Parathyroid adenoma (tissue), 2 donors: ENCODE measurements around the gene SMCR8.

Experiments used
- H2AFZ ChIP-seq: fragments of 300-600 bp; sonication (generic); one replicate; pipeline ENCODE4 v1.7.0; 2017; ENCODE audit warnings: antibody characterized with exemption, mild to moderate bottlenecking
- H3K27ac ChIP-seq: fragments of 300-600 bp; sonication (generic); one replicate; pipeline ENCODE4 v1.7.0; 2017
- H3K27me3 ChIP-seq: fragments of 300-600 bp; sonication (generic); one replicate; pipeline ENCODE4 v1.7.0; 2017; ENCODE audit warnings: low read length; ENCODE audit not compliant: control insufficient read depth, insufficient read depth
- H3K36me3 ChIP-seq: fragments of 300-600 bp; sonication (generic); one replicate; pipeline ENCODE4 v1.7.0; 2017; ENCODE audit warnings: low read length; ENCODE audit not compliant: control insufficient read depth, insufficient read depth
- H3K4me1 ChIP-seq: fragments of 300-600 bp; sonication (generic); one replicate; pipeline ENCODE4 v1.7.0; 2017; ENCODE audit warnings: control low read depth
- H3K4me2 ChIP-seq: fragments of 300-600 bp; sonication (generic); one replicate; pipeline ENCODE4 v1.7.0; 2017; ENCODE audit warnings: low read length
- H3K4me3 ChIP-seq: fragments of 300-600 bp; sonication (generic); one replicate; pipeline ENCODE4 v1.7.0; 2017; ENCODE audit warnings: low read depth, low read length
- H3K79me2 ChIP-seq: fragments of 300-600 bp; sonication (generic); one replicate; pipeline ENCODE4 v1.7.0; 2017; ENCODE audit warnings: control low read depth
- H3K9ac ChIP-seq: fragments of 300-600 bp; sonication (generic); one replicate; pipeline ENCODE4 v1.7.0; 2017; ENCODE audit warnings: mild to moderate bottlenecking
- H3K9me3 ChIP-seq: fragments of 300-600 bp; sonication (generic); one replicate; pipeline ENCODE4 v1.7.0; 2017; ENCODE audit warnings: low read length; ENCODE audit not compliant: control insufficient read depth
- CTCF ChIP-seq: fragments of 300-600 bp; sonication (generic); IDR thresholded peaks from one replicate; pipeline ENCODE4 v1.7.0; 2017; ENCODE audit warnings: antibody characterized with exemption, mild to moderate bottlenecking
- donor health status: primary hyperparathyroidism.

SMCR8 gene

GRCh38 chr17:18270046-18270931 is 44.8 kb upstream of the SMCR8 start:
- Histone ChIP-seq H3K79me2 (no peaks in the 10 kb centered on the region), H3K27me3 (no peaks in the 10 kb centered on the region), H3K4me3 (no peak overlapping the region), H3K9me3 (no peaks in the 10 kb centered on the region), H3K9ac (no peak overlapping the region), H3K36me3 (no peaks in the 10 kb centered on the region), H3K4me2 (no peak overlapping the region), H3K4me1 (no peaks in the 10 kb centered on the region), H3K27ac (no peak overlapping the region), H2AFZ (no peak overlapping the region)
- no peak for TF ChIP-seq CTCF

- no peak overlapping the region for H3K27ac ChIP-seq
- no peaks in the 10 kb centered on the region for H3K79me2 ChIP-seq
- TF ChIP-seq CTCF, result no peak
- no peak overlapping the region for H3K4me3 ChIP-seq
- H3K9me3 ChIP-seq, result no peaks in the 10 kb centered on the region
- H2AFZ ChIP-seq, result no peak overlapping the region
- H3K4me2 ChIP-seq, result no peak overlapping the region
- no peak overlapping the region for H3K9ac ChIP-seq
- no peaks in the 10 kb centered on the region for H3K27me3 ChIP-seq
- no peaks in the 10 kb centered on the region for H3K4me1 ChIP-seq
- H3K36me3 ChIP-seq, result no peaks in the 10 kb centered on the region
Measured at GRCh38 chr17:18277076-18277475, 38.0 kb upstream of the SMCR8 start.

GRCh38 chr17:18278867-18279266 is 36.2 kb upstream of the SMCR8 start:
- no peak for TF ChIP-seq CTCF
- Histone ChIP-seq H3K9me3 (no peaks in the 10 kb centered on the region), H3K9ac (no peak overlapping the region), H2AFZ (no peak overlapping the region), H3K4me3 (no peak overlapping the region), H3K4me1 (no peaks in the 10 kb centered on the region), H3K27ac (no peak overlapping the region), H3K4me2 (no peak overlapping the region), H3K79me2 (no peaks in the 10 kb centered on the region), H3K36me3 (no peaks in the 10 kb centered on the region), H3K27me3 (no peaks in the 10 kb centered on the region)

DNA sequence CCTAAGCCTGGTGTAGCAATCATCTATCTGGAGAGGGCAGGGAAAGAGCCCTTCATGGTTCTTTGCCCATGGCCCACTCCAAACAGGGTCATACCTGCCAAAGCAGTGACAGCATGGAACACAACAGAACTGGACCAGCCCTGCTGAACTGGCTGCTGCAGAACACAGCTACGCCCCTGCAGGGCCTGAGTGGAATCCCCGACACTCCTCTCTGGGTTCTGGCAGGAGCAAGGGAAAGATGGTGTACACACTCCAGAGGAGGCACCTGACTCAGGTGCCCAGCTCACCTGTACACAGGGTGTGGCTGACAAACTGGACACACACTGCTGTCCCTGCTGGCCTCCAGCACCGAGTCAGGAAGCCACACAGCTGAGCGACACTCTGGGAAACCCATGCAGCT is 34.8 kb upstream of the SMCR8 start:
- H3K9me3 ChIP-seq, result no peaks in the 10 kb centered on the region
- no peak overlapping the region for H3K27ac ChIP-seq
- no peak for TF ChIP-seq CTCF
- no peaks in the 10 kb centered on the region for H3K79me2 ChIP-seq
- H3K9ac ChIP-seq, result no peak overlapping the region
- no peak overlapping the region for H3K4me3 ChIP-seq
- H3K36me3 ChIP-seq, result no peaks in the 10 kb centered on the region
- no peaks in the 10 kb centered on the region for H3K27me3 ChIP-seq
- H3K4me2 ChIP-seq, result no peak overlapping the region
- no peaks in the 10 kb centered on the region for H3K4me1 ChIP-seq
- H2AFZ ChIP-seq, result no peak overlapping the region
